Measurements from ENCODE around the gene ACTR1B. TPM values are rescaled to one million over a fixed set of nuclear protein-coding genes. Genes with fewer than 3 reads are reported as not detected.

ACTR1B gene
- 37.4 and 53.5 TPM in 2 replicates for total RNA-seq

GRCh38 chr2:97663962-97664635 lies at the start of gene ACTR1B:
ACTR1B (minus strand) TSS chr2:97664044; CDS start chr2:97663890, 154 bp downstream.

GRCh38 chr2:97669448-97669847 lies 5.6 kb upstream of the ACTR1B start, which contains the start of gene C2orf92:
C2orf92 (plus strand) TSS chr2:97669713; CDS start chr2:97669789, 76 bp downstream.

DNA sequence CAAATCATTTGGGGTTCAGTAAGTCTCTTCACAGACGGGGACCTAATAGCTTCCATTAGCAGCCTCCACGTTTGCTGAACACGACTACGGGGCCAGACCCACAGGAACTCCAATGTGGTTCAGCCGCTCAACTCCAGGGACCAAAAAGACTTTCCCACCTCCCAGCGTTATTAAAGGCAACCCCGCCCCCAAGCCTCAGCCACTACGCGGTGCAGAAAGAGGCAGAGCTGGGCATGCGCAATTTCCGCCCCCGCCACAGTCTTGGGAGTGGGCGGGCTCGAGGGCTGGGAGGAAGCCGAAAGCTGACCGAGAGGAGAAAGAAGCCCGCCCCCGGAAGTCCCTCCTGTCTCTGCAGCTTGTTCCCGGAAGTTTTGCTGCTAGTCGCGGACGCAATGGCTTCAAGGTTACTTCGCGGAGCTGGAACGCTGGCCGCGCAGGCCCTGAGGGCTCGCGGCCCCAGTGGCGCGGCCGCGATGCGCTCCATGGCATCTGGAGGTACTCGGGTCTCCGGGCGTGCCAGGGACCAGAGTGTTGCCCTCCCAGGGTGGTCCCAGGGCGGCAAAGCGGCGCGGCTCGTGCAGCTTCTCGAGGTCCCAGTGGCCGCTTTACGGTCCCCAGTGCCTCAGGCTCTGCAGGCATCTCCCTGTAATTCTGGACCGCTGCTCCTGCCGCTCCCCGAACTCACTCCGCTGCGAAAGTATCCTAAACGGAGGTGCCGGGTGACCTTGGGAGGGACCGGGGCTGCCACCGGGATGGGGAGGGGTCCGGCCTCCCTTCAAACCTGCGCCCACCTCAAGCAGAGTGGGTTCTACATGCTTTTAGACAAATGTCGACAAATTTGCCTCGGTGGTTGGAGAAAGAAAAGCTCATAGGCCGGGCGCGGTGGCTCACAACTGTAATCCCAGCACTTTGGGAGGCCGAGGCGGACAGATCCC lies 17.9 kb downstream of the ACTR1B start, which contains the start of gene COX5B:
TSS of gene COX5B (plus strand) at position 368 of the 935 bp plus-strand sequence. CDS start at position 393, 25 bp downstream.

Other genes starting within 250 kb of the ACTR1B start
- gene ANKRD36B, start 74.2 kb downstream of the ACTR1B start, total RNA-seq, result 4.2 and 4.3 TPM in 2 replicates
- gene COX5B, start 18.0 kb downstream of the ACTR1B start, total RNA-seq, result 446 and 539 TPM in 2 replicates
- gene C2orf92, start 5.7 kb upstream of the ACTR1B start, total RNA-seq, result not detected in 2 replicates
- gene ZAP70, start 49.5 kb upstream of the ACTR1B start, total RNA-seq, result not detected in 2 replicates